ENCODE measurements around the gene LRP1B.

Gene LRP1B

DNA sequence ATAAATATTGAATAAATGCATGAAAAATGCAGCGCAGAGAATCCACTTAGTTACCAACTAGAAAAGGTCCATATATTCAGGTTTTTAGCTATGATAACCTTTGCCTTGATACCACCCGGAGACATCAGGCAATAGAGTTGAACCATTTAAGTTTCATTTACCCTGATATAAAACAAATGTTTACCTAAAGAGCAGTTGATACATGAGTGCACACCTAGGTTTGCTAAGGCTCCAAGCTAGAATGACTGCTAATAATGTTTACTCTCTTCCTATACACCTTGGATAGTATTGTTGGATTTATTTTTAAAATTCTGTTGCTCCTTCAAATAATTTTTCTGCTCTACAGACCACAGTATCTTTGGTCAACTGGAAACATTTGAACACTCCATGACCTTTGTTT, 1463.6 kb downstream of the LRP1B start:
- no peak for TF ChIP-seq GATA2 (IDR thresholded peaks at IDR 0.05; ENCODE audit: low read depth, low read length)
- no peak for TF ChIP-seq GATA3 (IDR thresholded peaks at IDR 0.05; ENCODE audit: low read depth, low read length)

DNA sequence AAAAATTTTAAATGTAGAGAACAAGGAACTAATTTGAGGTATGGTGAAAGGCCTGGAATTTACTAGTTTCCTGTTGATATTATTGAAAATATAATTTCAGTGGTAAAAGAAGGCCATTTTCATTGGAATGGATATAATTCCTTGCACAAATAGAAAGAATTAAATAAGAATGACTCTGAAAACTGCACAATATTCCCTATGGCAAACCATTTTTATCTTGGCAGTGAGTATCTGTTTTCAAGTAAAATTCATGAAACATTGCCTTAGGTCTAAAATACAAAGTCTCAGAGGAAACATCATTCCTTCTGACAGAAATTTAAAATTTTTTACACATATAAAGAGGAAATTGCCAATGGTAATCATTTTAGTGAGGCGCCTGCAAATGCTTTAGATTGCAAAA, 1468.3 kb downstream of the LRP1B start:
- TF ChIP-seq GATA3 (IDR thresholded peaks at IDR 0.05; ENCODE audit: low read depth, low read length), result no peak
- no peak for TF ChIP-seq GATA2 (IDR thresholded peaks at IDR 0.05; ENCODE audit: low read depth, low read length)

DNA sequence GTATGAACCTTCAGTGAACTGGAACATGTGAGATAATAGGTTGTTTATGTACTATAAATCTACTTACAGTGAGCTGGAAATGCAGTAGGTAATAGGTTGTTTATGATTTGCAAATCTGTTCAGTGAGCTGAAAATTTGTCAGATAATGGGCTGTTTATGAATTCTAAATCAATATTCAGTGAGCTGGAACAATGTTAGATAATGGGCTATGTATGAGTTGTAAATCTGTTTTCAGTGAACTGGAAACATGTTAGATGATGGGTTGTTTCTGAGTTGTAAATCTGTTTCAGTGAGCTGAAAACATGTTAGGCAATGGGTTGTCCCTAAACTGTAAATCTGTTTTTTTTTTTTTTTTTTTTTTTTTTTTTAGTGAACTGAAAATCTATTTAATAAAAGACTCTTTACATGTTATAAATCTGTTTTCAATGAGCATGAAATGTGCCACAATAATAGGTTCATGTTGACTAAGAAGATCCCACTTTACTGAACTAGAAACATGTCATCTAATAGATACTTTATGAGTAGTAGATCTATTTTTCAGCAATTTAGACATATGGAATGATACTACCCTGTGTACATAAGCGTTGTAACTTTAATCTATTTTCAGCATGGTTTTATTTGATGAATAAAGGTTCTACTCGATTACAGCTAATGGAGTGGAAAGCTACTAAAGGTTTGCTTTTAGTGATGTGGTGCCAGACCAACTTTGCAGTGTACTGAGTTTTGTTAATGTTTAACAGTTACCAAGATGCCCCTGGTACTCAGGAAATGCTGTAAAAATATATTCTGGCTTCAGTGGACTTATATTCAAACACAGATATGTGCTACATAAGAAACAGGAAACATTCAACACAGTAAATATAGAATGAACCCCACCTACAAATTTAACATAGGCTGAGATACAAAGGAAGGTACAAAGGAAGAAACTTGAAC, 1471.8 kb downstream of the LRP1B start:
- no peak for TF ChIP-seq GATA3 (IDR thresholded peaks at IDR 0.05; ENCODE audit: low read depth, low read length)
- no peak for TF ChIP-seq GATA2 (IDR thresholded peaks at IDR 0.05; ENCODE audit: low read depth, low read length)

DNA sequence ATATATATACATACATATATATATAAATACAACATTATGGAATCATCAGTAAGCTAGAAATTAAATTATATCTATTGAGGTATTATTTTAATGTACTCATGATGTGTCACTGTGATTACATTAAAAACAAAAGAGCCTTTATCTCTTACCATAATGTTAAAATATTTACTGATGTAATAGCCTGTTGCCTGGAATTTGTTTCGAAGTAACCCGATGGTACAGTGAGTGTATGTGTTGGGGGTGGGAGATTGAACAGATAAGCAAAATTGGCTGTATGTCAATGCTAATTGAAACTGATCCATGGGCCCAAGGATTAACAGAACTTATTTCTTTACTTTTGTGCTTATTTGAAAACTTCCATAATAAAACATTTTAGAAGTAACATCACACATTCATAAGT, 1473.2 kb downstream of the LRP1B start:
- TF ChIP-seq GATA2 (IDR thresholded peaks at IDR 0.05; ENCODE audit: low read depth, low read length) (0 out of 2 replicates have a peak, but pooled peaks have one; percentile 12), GATA3 (IDR thresholded peaks at IDR 0.05; ENCODE audit: low read depth, low read length) (0 out of 2 replicates have a peak, but pooled peaks have one; percentile 44)

DNA sequence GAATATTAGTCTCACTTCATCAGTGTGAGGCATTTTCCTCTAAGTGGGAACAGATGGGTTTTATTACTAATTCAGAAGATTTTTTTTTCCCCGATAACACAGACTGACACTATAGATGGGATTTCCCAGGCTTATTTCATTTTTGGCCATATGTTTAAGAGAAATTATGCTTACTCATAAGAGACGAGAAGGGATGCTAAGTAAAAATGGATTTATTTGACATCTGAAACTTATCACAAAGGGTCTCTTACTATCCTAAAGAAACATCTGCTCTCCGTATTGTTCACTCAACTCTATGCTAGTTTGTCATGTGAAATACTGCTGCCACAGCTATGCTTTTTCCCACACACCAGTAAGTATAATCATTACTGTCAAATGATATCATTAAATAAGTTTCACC, 1476.3 kb downstream of the LRP1B start:
- no peak for TF ChIP-seq GATA2 (IDR thresholded peaks at IDR 0.05; ENCODE audit: low read depth, low read length)
- TF ChIP-seq GATA3 (IDR thresholded peaks at IDR 0.05; ENCODE audit: low read depth, low read length), result no peak

DNA sequence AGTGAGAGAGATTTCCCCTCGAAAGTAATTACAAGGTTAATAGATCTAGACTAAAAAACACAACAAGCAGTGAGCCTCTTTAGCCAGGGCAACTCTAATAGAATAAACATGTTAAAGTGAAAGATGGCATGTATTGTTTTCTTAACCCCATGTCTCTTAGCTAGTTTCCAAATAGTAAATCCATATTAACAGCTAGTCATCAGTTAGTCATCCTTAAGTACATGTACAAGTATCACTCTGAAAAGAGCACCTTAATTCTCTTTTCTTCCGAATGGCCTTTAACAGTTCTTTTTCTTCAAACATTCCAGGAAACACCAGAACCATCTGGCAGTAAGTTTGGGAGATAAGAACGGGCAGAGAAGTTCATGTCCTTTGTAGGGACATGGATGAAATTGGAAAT, 1480.0 kb downstream of the LRP1B start:
- TF ChIP-seq GATA3 (IDR thresholded peaks at IDR 0.05; ENCODE audit: low read depth, low read length) (no peak), GATA2 (IDR thresholded peaks at IDR 0.05; ENCODE audit: low read depth, low read length) (no peak)

DNA sequence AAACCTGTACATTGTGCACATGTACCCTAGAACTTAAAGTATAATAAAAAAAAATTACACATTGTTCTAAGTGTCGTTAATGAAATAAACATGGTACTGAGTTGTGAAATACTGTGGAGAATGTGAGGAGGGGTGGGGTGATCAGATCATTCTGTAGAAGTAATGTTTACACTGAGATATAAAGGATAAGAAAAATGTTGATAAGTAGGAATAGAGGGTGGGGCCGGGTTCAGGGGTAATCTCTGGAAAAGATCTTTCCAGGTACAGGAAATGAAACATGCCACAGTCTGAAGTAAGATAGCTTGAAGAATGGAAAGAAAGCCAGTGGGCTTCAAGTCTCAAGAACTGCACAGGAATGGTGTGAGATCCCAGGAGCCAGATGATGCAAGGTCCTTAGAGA, 1482.4 kb downstream of the LRP1B start:
- no peak for TF ChIP-seq GATA3 (IDR thresholded peaks at IDR 0.05; ENCODE audit: low read depth, low read length)

DNA sequence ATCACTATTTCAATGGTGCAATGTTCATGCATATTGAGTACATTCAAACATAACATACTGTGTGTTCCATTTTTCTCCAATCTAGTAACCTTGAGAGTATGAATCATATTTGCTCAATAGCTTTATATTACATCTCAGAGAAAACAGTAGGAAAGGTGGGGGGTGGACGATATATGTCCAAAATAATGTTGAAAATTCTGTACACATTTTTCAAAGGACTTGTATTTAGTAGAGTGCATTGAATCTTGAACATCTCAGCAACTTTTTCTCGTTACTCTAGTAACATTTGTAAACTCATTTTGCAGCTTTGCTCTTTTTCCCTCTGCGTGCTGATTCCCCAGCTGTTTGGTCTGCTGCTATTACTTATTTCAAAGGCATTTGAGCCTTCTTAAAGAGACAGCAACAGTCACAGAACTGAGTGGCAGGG, 1487.0 kb downstream of the LRP1B start:
- TF ChIP-seq GATA2 (IDR thresholded peaks at IDR 0.05; ENCODE audit: low read depth, low read length) (no peak), GATA3 (IDR thresholded peaks at IDR 0.05; ENCODE audit: low read depth, low read length) (no peak)

DNA sequence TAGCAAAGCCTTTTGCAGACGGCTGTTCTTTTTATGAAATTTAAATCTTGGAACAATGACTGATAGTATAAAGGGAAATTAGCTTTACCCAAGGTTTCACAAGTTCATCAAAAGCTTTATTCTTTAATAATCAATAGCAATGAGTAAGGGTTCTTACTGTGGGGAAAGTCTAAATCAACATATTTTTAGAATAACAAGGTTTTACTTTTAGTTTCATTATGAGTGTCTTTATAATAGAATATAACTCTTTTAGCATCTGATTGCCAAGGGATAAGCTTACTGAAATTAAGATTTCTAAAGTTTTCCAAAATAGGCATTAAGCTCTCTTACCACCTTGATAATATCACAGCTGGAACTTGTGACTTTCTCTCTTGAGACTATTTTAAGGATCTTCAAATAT, 1489.7 kb downstream of the LRP1B start:
- no peak for TF ChIP-seq GATA3 (IDR thresholded peaks at IDR 0.05; ENCODE audit: low read depth, low read length)
- TF ChIP-seq GATA2 (IDR thresholded peaks at IDR 0.05; ENCODE audit: low read depth, low read length), result no peak

DNA sequence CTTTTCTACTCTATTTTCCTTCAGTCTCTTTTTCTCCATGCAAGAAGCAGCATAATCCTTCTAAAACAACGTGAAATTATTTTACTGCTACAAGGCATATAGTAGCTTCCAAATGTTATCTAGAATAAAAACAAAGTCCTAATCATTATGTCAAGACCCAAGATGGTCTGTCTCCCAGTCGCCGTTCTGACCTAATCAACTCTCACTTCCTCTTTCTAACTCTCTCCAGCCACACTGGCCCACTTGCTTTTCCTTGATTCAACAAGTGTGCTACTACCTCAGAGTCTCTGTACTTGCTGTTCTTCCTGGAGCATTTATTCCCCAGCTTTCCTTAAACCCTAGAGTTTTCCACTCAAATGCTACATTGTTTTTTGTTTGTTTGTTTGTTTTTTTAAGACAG, 1491.2 kb downstream of the LRP1B start:
- TF ChIP-seq GATA2 (IDR thresholded peaks at IDR 0.05; ENCODE audit: low read depth, low read length) (no peak), GATA3 (IDR thresholded peaks at IDR 0.05; ENCODE audit: low read depth, low read length) (no peak)

DNA sequence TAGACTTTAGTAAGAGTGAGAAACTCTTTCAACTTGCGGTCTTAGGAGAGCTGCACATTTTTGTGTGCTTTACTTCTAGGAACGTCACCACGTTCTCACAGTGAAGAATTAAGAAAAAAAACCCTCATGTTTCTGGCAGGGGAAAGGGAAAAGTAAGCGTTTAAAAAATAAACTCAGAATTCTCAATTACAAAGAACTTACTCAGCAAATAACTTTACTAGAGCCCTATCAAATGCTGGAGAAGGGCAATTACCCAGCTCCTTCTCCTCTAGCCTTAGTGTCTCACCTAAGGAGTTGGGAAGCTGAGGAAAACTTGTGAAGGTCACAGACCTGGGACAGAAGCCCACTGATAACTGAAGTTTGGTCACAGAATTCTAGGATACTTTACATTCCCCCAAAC, 1500.3 kb downstream of the LRP1B start:
- no peak for TF ChIP-seq GATA3 (IDR thresholded peaks at IDR 0.05; ENCODE audit: low read depth, low read length)
- TF ChIP-seq GATA2 (IDR thresholded peaks at IDR 0.05; ENCODE audit: low read depth, low read length), result no peak

DNA sequence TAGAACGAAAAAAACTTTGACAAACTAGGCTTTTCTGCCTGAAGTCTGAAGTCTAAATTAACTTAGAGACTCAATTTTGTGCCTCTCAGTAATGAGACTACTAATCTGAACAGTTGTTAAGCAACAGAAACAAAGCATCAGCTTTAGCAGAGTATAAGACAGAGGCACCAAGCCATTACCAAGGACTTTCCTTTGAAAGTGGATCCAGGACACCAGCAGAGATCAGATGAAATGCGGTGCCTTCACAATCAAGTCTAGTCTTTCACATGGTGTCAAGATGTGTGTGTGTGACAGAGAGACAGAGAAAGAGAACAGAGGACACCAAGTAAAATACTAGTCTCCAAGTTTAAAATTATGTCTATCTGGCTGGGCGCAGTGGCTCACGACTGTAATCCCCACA, 1502.9 kb downstream of the LRP1B start:
- TF ChIP-seq GATA3 (IDR thresholded peaks at IDR 0.05; ENCODE audit: low read depth, low read length) (no peak), GATA2 (IDR thresholded peaks at IDR 0.05; ENCODE audit: low read depth, low read length) (no peak)

DNA sequence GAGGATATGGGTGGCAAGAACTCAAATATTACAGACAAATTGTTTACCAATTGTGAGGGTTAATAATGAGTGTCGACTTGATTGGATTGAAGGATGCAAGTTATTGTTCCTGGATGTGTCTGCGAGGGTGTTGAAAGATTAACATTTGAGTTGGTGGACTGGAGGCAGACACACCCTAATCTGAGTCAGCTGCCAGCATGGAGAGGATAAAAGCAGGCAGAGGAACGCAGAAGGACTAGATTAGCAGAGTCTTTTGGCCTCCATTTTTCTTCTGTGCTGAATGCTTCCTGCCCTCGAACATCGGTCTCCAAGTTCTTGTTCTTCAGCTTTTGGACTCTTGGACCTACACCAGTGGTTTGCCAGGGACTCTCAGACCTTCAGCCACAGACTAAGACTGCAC, 1503.7 kb downstream of the LRP1B start:
- TF ChIP-seq GATA3 (IDR thresholded peaks at IDR 0.05; ENCODE audit: low read depth, low read length), result no peak
- TF ChIP-seq GATA2 (IDR thresholded peaks at IDR 0.05; ENCODE audit: low read depth, low read length), result no peak

DNA sequence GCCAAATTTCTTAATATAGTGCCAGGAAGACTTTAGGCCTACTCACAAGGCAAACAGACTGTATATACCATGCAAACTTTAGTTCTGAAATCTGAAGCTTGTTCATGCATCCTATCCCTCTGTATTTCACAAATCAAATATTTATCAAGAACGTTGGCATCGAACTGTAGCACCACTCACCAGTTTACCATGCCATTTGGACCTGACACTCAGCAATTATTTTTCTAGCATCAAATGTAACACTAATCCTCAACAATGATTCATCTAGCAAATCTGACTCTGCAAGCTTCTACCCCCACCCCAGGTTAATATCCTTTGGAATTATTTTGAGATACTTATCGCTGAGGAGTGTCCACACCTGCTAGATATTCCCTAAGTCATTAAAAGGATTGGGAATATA, 1506.6 kb downstream of the LRP1B start:
- no peak for TF ChIP-seq GATA2 (IDR thresholded peaks at IDR 0.05; ENCODE audit: low read depth, low read length)
- TF ChIP-seq GATA3 (IDR thresholded peaks at IDR 0.05; ENCODE audit: low read depth, low read length), result no peak

DNA sequence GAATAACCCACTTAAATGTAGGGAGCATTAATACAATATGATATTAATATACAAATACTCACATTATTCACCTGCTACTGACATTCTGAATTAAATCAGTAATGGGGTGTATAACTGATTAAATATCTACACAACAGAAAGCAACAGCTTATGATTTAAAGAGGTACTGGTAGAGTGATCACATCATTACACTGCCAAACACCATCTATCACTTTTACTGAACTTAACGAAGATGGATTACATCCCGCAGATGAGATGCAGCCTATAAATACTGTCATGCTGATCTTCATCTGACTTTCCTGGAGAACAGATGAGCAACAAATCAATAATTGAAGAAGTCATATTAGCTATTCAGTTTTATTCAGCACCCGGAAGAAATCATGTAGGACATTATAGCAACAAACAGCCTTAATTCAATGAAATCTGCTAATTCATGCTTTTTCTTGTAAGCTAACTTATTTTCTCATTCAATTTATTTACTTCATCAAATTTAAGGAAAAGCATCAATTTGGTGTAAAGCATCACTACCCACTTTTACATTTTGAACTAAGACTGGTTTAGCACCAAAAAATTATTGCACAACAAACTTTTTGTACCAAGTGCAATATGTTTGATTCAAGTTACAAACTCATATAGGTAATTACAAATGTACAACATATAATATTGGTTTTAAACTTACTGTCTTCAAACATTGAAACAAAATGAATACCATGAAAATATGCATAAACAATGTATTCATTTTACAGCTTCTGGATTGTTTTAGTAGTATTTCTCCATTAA, 1509.0 kb downstream of the LRP1B start:
- TF ChIP-seq GATA3 (IDR thresholded peaks at IDR 0.05; ENCODE audit: low read depth, low read length), result no peak
- TF ChIP-seq GATA2 (IDR thresholded peaks at IDR 0.05; ENCODE audit: low read depth, low read length), result no peak
